Measurements from ENCODE around the gene GNB3.

- TF ChIP-seq FOS (IDR thresholded peaks at IDR 0.05; ENCODE audit: low read depth, low read length) (no peak), MXI1 (IDR thresholded peaks at IDR 0.05; ENCODE audit: borderline replicate concordance, low read depth, low read length) (no peak), POLR2A (IDR thresholded peaks at IDR 0.05; ENCODE audit: low read depth, low read length) (no peak), RAD21 (IDR thresholded peaks at IDR 0.05; ENCODE audit: low read length) (no peak), RFX5 (IDR thresholded peaks at IDR 0.05; ENCODE audit: low read depth, low read length) (no peak), RCOR1 (IDR thresholded peaks at IDR 0.05; ENCODE audit: insufficient replicate concordance, low read length) (no peak), USF2 (IDR thresholded peaks at IDR 0.05; ENCODE audit: low read depth, low read length) (no peak), BHLHE40 (IDR thresholded peaks at IDR 0.05; ENCODE audit: low read depth, low read length) (no peak), MAZ (IDR thresholded peaks at IDR 0.05; ENCODE audit: borderline replicate concordance, low read depth, low read length) (no peak), SMC3 (IDR thresholded peaks at IDR 0.05; ENCODE audit: low read depth, low read length) (no peak), ELK1 (IDR thresholded peaks at IDR 0.05; ENCODE audit: borderline replicate concordance, low read depth, low read length) (no peak), CEBPB (IDR thresholded peaks at IDR 0.05; ENCODE audit: low read depth, low read length) (no peak), MAFK (IDR thresholded peaks at IDR 0.05; ENCODE audit: low read depth, low read length) (no peak)
- TF ChIP-seq, protein P1, sequence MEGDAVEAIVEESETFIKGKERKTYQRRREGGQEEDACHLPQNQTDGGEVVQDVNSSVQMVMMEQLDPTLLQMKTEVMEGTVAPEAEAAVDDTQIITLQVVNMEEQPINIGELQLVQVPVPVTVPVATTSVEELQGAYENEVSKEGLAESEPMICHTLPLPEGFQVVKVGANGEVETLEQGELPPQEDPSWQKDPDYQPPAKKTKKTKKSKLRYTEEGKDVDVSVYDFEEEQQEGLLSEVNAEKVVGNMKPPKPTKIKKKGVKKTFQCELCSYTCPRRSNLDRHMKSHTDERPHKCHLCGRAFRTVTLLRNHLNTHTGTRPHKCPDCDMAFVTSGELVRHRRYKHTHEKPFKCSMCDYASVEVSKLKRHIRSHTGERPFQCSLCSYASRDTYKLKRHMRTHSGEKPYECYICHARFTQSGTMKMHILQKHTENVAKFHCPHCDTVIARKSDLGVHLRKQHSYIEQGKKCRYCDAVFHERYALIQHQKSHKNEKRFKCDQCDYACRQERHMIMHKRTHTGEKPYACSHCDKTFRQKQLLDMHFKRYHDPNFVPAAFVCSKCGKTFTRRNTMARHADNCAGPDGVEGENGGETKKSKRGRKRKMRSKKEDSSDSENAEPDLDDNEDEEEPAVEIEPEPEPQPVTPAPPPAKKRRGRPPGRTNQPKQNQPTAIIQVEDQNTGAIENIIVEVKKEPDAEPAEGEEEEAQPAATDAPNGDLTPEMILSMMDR (conservative IDR thresholded peaks at IDR 0.05; ENCODE audit: low read depth, low read length), result no peak
Measured at GRCh38 chr12:6839482-6840201, 1.1 kb upstream of the GNB3 start.
